ENCODE measurements around the gene CFAP70.

GRCh38 chr10:73376679-73377078, 18.0 kb upstream of the CFAP70 start:
- TF ChIP-seq CTCF (IDR thresholded peaks at IDR 0.05; ENCODE audit: low read length) (no peak), EZH2 (IDR thresholded peaks at IDR 0.05; ENCODE audit: borderline replicate concordance, low read length) (no peak)
